ENCODE measurements around the gene RCOR3. TPM values are rescaled to one million over a fixed set of nuclear protein-coding genes. Genes with fewer than 3 reads are reported as not detected.
"Not testable (repeated sequence)": the region's sequence is repeated elsewhere in the genome, so short reads cannot be mapped to it uniquely, and the experiment has no call there.

Gene RCOR3
- total and polyA plus RNA-seq, 2 of the 8 experiments (the other 6 are each of a cell fraction or from before 2014, with no cell fraction given): 21.4 to 36.3 TPM

- H2BK20ac ChIP-seq (ENCODE audit: low read length); H3K36me3 ChIP-seq (ENCODE audit: control insufficient read depth in 2 of 4, insufficient read depth in 4 of 4, low read length in 3 of 4); H3K27ac ChIP-seq (ENCODE audit: low read depth, low read length); H2AK5ac ChIP-seq (ENCODE audit: low read depth, low read length); H3K4ac ChIP-seq (replicated peaks; ENCODE audit: insufficient read length, low read depth, low read length); H2BK12ac ChIP-seq (ENCODE audit: low read depth, low read length); H4K8ac ChIP-seq (ENCODE audit: extremely low read depth, insufficient read depth, low read length); H4K91ac ChIP-seq (replicated peaks; ENCODE audit: insufficient read length, low read length); H3K4me2 ChIP-seq (ENCODE audit: insufficient read depth in 1 of 2, low read depth in 2 of 2, low read length in 2 of 2); H3K14ac ChIP-seq (ENCODE audit: insufficient read length); H3K79me2 ChIP-seq (ENCODE audit: control insufficient read depth in 1 of 2, insufficient read depth in 2 of 2, low read length in 2 of 2); H3K27me3 ChIP-seq (replicated peaks in 1 of 4; ENCODE audit: control insufficient read depth in 3 of 4, extremely low read depth in 1 of 4, insufficient read depth in 3 of 4, low read length in 3 of 4); H3K4me3 ChIP-seq (ENCODE audit: extremely low read depth in 1 of 4, insufficient read depth in 2 of 4, low read depth in 3 of 4, low read length in 4 of 4); H3K4me1 ChIP-seq (replicated peaks in 1 of 4; ENCODE audit: control insufficient read depth in 3 of 4, insufficient read depth in 4 of 4, low read length in 3 of 4); H2BK15ac ChIP-seq (ENCODE audit: low read length); H2AFZ ChIP-seq (ENCODE audit: low read length); H3K9ac ChIP-seq (replicated peaks in 1 of 4; ENCODE audit: extremely low read depth in 1 of 4, low read depth in 3 of 4, low read length in 3 of 4); H2BK5ac ChIP-seq (ENCODE audit: low read depth, low read length); H3K9me3 ChIP-seq (ENCODE audit: insufficient read depth in 2 of 2, low read depth in 1 of 2, low read length in 1 of 2); H3K23ac ChIP-seq (ENCODE audit: insufficient read length); H2BK120ac ChIP-seq (replicated peaks; ENCODE audit: low read depth, low read length); H3K56ac ChIP-seq (replicated peaks; ENCODE audit: insufficient read length, low read depth, low read length); DNase-seq (ENCODE audit: low read depth in 1 of 2, low spot score in 2 of 2); H3K18ac ChIP-seq (ENCODE audit: extremely low read depth, low read length); H4K20me1 ChIP-seq (replicated peaks in 1 of 2; ENCODE audit: control insufficient read depth in 1 of 2, insufficient read depth in 2 of 2, low read length in 2 of 2); H4K5ac ChIP-seq (ENCODE audit: insufficient read length, low read depth, low read length); POLR2A ChIA-PET (ENCODE audit: partially characterized antibody); FAIRE-seq; H3K23me2 ChIP-seq (ENCODE audit: low read depth, low read length); H3K79me1 ChIP-seq (ENCODE audit: low read depth, low read length): not testable (repeated sequence)
- 91% methylated on average over 3 of the region's 3 CpGs; no CpG with 5 or more reads in 1 of the 2 experiments for WGBS, 2 experiments (ENCODE audit: extremely low coverage in 1 of 2, insufficient coverage in 1 of 2, insufficient read length in 1 of 2, insufficient replicate concordance in 2 of 2, low coverage in 1 of 2, low lambda C conversion rate in 2 of 2, missing lambda C conversion rate in 1 of 2)
- CTCF ChIA-PET (ENCODE audit: partially characterized antibody): interaction anchor here (0.6 to 2.7 kb wide), 11 partner anchors 11 to 1150 kb away, joined by 3 to 17 read pairs (median 4); no protein-coding TSS in a partner anchor
Observed at GRCh38 chr1:211352055-211352454, 92.9 kb downstream of the RCOR3 start.
